Measurements from ENCODE around the gene TUBGCP2.
"Not testable (repeated sequence)": the region's sequence is repeated elsewhere in the genome, so short reads cannot be mapped to it uniquely, and the experiment has no call there.

TUBGCP2 gene

DNA sequence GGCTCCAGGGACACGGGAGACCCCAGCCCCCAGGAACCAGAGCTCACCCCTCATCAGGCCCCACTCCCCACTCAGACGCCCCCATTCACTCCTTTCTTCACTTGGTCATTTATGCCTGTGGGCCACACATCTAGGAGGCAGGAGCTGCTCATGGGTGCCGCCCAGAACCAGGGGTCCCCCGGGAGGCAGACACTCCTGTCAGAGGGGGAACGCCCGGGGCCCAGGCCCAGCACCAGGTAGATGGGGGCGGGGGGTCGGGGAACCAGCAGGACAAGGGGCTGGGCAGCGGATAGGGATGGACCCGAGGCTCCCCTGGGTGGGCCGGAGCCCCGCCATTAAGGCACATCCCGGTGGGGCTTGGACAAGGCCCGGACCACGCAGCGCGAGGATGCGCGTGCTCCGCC is 16.2 kb upstream of the TUBGCP2 start:
- no peak for DNase-seq

DNA sequence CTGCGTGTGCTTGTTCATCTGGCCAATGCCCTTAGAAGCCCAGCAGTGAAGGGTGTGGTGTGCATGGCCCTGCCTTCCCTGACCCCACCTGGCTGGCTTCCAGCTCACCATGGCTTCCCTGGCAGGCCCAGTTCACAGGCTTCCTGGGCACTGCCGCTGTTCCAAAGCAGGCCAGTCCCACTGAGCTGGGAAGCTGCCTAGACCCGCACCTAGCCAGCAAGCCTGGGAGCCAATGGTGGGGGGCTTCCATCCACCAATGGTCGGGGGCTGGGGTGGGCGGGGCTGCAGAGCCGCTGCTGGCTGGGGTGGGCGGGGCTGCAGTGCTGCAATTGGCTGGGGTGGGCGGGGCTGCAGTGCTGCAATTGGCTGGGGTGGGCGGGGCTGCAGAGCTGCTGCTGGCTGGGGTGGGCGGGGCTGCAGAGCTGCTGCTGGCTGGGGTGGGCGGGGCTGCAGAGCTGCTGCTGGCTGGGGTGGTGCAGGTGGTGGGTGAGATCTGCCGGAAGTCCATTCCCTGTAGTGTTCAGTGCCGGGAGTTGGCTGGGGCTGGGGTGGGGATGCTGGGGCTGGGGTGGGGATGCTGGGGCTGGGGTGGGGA is 15.6 kb upstream of the TUBGCP2 start:
- peak in 1 of 2 experiments; percentile 10 for DNase-seq

DNA sequence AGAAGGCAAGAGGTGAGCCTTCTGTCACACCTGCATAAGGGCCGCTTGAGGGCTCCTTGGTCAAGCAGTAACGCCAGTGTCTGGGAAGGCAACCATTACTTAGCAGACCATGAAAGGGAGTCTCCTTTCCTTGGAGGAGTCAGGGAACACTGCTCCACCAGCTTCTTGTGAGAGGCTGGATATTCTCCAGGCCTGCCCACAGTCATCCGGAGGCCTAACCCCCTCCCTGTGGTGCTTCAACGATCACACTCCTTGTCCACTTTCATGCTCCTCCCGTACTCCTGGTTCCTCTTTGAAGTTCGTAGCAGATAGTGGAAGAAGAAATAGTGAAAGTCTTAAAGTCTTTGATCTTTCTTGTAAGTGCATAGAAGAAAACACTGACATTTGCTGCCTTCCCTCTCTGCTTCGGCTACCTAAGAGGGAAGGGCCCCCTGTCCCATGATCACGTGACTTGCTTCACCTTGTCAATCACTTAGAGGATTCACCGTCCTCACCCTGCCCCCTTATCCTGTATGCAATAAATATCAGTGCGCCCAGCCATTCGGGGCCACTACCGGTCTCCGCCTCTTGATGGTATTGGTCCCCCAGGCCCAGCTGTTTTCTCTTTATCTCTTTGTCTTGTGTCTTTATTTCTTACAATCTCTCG is 13.5 kb upstream of the TUBGCP2 start:
- not testable (repeated sequence) for DNase-seq

DNA sequence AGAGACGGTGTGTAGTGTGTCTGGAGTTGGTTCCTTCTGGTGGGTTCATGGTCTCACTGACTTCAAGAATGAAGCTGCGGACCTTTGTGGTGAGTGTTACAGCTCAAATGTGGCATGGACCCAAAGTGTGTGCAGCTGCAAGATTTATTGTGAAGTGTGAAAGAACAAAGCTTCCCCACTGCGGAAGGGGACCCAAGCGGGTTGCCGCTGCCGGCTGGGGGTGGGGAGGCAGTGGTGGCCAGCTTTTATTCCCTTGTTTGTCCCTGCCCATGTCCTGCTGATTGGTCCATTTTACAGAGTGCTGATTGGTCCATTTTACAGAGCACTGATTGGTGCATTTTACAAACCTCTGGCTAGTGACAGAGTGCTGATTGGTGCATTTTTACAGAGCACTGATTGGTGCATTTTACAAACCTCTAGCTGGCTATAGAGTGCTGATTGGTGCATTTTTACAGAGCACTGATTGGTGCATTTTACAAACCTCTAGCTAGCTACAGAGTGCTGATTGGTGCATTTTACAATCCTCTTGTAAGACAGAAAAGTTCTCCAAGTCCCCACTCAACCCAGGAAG is 12.3 kb upstream of the TUBGCP2 start:
- not testable (repeated sequence) for DNase-seq

DNA sequence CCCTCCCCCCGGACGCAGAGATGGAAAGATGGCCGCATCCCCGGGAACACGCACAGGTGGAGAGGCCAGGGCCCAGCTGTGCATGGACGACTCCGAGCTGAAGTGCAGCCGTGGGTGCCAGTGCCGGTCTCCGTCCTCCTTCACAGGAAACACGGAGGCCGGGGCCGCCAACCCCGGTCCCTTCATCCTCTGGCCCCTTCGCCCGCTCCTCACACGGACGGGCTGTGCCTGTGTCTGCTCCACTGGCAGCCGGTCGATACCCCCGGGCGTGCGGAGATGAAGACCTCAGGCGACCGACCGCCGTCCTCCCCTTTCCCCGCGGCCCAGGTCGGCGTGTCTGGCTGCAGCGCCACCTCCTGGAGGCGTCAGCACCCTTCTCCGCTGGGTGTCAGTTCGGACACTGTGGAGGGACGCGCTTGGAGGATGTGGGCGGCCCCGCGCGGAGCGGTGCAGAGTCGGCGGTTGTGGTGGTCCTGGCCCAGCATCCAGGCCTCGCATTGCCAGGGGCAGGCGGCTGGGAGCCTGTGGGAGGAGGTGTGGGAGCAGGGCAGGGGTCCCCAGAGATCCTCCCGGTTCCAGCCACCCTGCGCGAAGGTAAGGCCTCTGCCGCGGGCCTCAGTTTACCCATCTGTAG is 9.9 kb upstream of the TUBGCP2 start:
- peak in 1 of 2 experiments; percentile 54 for DNase-seq

DNA sequence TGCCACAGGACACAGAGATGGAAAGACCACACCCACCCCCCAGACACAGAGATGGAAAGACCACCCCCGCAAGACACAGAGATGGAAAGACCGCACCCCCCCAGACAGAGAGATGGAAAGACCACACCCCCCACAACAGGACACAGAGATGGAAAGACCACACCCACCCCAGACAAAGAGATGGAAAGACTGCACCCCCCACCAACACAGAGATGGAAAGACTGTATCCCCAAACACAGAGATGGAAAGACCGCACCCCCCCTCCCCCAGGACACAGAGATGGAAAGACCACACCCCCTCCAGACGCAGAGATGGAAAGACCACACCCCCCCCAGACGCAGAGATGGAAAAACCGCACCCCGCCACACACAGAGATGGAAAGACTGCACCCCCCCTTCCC is 8.1 kb upstream of the TUBGCP2 start:
- DNase-seq, result no peak

DNA sequence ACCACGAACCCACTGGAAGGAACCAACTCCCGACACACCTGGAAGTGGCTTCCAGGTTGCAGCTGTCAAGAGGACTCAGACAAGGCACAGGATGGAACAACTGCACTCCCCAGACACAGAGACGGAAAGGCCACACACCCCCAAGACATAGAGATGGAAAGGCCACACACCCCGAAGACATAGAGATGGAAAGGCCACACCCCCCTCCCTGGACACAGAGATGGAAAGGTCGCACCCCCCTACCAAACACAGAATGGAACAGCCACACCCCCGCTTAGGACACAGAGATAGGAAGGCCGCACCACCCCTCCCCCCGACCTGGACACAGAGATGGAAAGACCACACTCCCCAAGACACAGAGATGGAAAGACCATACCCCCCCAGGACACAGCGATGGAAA is 7.6 kb upstream of the TUBGCP2 start:
- DNase-seq, result no peak

DNA sequence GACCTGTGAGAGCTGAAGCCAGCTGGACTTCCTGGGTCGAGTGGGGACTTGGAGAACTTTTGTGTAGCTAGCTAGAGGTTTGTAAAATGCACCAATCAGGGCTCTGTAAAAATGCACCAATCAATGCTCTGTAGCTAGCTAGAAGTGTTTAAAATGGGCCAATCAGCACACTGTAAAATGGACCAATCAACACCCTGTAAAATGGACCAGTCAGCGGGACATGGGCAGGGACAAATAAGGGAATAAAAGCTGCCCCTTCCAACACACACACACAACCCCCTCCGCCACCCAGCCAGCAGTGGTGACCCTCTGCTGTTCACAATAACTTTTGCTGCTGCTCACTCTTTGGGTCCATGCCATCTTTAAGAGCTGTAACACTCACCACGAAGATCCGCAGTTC is 7.2 kb upstream of the TUBGCP2 start:
- no peak for DNase-seq

DNA sequence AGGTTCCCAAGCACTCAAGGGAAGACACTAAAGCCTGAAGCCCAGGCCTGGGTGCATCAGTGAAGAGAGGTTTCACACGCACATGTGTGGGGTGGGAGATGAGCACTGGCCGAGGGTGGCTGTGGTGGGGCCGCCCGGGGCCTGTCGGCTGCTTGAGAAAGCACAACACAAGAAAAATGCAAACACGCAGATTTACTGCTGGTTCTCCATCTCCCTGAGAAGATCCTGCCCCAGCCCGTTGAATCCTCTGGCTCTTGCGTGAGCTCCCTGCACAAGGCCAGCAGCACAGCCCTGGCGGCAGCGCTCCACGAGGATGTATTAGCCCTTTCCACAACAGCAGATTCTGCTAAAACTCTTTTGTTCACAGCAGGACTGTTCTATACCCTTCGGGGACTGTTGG is 6.2 kb upstream of the TUBGCP2 start:
- no peak for DNase-seq

DNA sequence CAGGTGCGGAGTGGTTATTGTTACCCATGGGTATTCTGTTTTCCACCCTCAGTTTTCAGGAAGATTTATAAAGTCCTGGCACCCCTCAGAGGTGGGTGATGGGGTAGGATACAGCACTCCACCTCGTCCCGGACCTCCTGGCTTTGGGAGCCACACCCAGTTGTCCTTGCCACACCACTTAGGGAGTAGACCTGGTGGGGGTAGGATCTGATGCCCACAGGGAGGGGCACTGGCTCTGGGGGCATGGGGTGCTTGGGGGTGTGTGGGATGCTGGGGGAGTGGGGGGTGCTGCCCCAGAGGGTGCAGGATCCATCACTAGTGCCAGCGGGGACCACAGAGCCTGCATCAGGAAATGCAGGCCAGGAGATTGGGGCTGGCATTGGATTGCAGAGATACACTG is 4.5 kb upstream of the TUBGCP2 start:
- DNase-seq, result no peak

DNA sequence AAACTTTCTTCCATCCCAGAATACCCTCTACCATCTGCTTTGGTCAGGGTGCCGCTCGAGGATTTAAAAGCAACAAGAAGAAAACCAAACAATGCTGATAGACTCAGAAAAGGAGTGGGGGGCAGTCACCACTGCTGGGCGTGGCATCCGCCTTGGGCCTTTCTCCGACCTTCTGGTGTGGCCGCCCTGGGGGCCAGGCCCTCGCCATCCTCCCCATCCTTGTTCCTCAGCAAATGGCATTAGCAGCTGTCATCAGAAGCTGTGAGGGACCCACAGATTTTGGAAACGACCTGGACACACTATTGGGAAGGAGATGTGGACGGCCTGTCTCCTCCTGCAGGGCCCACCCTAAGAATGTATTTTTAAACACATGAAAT is 4.1 kb upstream of the TUBGCP2 start:
- DNase-seq, result no peak

DNA sequence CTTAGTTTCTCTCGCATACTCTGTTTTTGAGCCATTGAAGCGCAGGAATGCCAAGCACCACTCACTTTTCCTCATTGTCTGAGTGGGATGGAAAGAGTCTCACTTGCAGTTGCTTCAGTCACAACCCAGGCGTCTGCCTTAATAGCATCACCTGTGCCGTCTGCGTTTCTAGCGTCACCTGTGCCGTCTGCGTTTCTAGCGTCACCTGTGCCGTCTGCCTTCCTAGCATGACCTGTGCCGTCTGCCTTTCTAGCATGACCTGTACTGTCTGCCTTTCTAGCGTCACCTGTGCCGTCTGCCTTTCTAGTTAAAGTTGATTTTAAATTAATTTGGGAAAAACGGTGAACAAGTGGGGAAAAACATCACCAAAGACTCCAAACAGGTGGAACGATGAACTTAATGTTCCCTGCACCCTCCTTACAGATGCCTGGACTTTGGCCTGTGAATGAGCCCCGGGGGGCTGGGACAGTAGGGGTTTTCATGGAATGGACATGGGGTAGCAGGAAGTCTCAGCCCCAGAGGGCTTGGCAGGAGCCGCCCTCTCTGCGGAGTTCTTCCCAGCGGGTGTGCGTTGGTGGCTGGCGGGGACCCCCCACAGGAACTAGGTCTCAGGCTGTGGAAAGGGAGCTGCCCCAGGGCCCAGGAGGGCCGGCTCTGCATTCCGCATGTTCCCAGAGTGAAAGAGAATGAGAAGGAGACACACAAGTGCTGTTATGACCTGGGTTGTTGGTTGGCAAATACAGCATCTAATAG is 3.5 kb upstream of the TUBGCP2 start:
- no peak for DNase-seq

DNA sequence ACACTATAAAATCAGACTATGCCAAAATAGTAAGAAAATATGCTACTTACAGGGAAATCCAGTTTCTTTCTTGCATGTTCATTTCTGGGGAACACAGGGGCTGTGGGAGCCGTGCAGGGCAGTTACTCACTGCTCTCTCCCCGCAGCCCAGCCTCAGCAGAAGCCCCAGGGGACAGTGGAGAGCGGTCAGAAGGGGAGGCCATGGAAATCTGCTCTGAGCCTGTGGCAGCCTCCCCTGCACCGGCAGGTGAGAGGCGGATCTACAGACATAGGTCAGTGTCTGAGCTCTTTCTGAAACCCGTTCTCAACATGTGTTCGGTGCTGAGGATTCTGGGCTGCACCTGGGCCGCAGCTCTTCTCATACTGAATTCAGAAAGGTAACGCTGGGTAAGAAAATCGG is 2.9 kb upstream of the TUBGCP2 start:
- DNase-seq, result no peak

DNA sequence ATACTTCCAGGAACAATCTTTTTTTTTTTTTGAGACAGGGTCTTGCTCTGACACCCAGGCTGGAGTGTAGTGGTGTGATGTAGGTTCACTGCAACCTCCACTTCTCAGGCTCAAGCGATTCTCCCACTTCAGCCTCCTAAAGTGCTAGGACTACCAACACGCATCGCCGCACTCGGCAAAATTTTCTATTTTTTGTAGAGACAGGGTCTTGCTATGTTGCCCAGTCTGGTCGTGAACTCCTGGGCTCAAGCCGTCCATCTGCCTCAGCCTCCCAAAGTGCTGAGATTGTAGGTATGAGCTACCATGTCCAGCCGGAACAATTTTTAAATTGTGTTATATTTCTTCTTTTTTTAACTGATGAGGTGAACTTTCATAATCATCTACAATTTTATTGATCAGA is 2.1 kb upstream of the TUBGCP2 start:
- DNase-seq, result no peak

DNA sequence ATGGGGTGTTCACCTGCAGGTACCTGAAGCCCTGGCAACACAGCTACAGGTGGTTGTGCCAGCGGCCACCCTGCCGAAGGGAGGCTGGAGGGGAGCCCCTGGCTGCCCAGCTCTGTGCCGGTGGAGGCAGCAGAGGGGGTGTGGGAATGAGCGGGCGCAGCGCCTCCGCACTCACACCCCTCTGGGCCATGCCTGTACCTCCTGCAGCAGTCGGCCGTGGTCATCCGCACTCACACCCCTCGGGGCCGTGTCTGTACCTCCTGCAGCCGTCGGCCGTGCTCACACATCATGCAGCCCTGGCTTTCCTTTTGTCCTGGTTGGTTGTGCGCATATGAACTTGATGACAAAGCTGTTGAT is 1.7 kb upstream of the TUBGCP2 start:
- DNase-seq, result no peak

DNA sequence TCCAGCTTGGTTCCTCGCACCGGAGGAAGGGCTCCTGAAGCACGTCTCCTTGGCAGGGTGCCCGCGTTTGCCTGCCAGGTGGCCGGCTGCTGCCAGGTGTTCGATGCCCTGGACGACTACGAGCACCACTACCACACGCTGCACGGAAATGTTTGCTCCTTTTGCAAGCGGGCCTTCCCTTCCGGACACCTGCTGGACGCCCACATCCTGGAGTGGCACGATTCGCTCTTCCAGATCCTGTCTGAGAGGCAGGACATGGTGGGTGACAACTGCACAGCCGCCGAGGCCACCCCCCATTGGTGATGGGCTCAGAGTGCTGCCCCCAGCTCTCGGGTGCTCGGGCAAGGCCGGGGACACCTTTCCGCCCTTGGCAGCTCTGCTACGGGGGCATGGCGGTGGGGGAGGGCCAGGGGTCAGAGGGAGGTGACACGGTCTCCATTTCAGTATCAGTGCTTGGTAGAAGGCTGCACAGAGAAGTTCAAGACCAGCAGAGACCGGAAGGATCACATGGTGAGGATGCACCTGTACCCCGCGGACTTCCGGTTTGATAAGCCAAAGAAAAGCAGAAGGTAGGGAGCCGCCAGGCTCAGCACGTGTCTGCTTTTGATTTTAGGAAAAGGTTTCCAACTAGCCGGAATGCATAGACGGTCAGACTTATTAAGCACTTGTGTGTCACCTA is 1.2 kb upstream of the TUBGCP2 start:
- DNase-seq, result no peak

DNA sequence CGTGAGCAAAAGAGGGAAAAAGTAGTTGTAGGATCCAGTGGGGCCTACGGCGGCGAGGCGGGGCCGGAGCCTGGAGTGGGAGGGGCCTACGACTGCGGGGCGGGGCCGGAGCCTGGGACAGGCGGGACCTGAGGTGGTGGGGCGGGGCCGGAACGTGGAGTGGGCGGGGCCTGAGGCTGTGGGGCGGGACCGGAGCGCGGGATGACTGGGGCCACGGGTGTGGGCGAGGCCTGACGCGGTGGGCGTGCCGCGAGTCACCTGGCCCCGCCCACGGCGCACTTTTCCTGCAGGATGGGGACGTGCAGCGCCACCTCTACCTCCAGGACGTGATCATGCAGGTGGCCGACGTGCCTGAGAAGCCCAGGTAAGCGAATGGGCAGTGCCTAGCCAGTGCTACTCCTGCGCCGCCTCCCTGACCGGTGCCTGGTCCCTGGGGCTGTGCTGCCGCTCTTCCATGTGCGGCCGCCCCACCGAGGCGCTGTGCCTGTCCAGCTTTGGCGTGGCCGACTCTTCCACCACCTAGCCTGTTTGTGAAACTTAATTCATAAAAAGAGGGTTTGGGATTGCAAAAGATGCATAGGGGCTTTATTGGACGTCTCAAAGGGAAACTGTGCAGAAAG is 538 bp upstream of the TUBGCP2 start:
- peak; percentile 44 to 82 for DNase-seq

DNA sequence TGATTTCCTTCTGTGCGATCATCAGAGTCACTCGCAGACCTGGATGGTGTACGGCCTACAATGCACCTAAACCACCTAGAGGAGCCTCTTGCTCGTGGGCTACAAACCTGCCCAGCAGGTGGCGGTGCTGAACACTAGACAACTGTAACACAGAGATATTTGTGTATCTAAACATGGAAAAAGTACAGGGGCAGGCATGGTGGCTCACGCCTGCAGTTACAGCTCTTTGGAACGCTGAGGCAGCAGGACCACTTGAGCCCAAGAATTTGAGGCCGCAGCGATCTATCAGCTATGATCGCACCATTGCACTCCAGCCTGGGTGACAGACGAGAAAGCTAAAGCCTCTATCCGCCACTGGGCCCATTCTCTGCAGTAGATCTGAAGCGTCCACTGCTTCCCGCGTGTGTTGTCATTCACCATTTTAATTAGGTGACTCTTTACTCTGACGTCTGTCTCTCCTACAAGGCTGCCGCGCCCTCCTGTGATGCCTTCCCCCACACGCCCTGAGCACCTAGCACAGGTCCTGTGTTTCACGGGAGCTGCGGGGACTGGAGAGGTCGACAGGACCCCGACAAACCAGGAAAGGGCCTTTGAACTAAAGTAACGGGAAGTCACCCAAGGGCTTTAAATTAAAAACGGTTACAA is 774 bp downstream of the TUBGCP2 start:
- DNase-seq, result no peak

DNA sequence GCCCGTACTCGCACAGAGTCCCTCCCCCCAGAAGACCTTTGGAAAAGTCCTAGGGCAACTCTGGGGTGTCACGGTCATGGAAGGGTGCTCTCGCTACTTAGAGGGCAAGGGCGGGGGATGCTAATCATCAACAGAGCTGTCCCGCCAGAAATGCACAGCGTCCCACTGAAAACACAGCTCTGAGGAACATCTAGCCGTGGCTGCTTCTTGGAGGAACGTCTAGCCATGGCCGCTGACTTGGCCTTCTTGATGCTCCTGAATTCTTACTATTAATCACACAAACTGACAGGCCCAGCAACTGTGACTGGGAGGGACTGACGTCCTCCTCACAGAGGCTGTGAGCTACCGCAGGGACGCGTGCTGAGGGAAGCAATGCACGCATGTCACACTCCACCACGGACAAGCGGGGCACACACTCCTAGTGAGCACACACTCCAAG is 1.7 kb downstream of the TUBGCP2 start:
- no peak for DNase-seq

DNA sequence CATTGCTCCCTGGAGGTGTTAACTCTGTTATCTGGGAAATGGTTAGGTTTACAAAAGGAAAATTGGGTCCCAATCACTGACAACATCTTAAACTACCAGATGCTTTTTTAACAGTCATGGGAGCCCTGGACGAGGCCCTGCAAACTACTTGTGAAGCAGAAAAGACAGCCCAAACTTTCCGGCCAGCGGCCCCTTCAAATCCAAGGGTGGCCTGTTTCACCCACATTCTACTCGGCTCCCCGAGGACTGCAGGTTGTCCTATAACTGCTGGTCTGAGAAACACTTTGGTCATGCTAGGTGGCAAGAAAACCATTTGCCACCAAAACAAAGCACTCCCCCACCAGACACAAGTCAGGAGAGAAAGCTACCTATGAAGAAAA is 2.6 kb downstream of the TUBGCP2 start:
- DNase-seq, result no peak

DNA sequence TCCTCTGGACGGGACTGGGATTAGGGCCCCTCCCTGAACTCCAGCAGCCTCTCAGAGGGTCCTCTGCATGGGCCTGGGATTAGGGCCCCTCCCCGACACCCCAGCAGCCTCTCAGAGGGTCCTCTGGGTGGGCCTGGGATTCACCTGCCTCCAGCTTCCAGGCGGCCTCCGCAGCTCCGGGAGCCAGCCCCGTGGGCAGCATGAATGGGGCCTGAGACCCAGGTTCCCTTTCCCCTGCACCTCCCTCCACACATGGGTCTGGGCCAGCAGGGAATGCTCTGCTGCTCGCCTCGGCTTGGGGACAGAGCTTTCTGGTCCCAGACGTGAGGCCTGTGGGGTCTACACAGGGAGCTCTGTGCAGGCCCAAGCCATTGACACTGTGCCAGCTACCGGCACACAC is 5.5 kb downstream of the TUBGCP2 start:
- DNase-seq, result no peak

DNA sequence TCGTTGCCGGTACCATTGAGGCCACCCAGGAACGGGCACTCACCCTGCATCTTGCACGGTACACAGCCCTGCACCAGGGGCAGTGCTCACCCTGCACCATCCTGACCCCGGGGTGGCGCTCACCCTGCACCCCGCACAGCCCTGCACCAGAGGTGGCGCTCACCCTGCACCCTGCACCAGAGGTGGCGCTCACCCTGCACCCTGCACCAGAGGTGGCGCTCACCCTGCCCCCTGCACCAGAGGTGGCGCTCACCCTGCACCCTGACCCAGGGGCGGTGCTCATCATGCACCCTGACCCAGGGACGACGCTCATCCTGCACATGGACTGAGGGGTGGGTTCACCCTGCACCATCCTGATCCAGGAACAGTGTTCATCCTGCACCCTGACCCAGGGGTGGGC is 6.4 kb downstream of the TUBGCP2 start:
- DNase-seq, result no peak
